ENCODE results near the gene AQP1. TPM values are rescaled to one million over a fixed set of nuclear protein-coding genes. Genes with fewer than 3 reads are reported as not detected.

The AQP1 gene
- polyA plus RNA-seq, 3 donors: 0.03 TPM; not detected in 2

DNA sequence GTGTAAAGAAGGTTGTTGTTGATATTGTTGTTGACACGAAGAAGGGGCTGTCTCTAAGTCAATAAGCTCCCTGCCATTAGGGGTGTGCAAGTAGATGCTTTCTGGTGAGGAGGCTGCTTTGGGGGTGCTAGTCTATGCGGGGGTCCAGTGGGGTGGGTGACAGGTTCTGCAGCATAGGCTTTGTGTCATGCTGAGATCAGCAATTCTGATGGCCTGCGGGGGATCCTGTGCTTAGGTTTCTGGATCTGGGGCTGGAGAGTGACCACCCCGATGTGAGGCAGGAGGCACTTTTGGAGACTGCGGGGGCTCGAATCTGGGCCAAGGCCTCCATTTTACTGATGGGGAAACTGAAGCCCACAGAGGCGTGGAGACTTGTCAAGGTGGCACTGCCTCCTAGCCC lies 5.1 kb downstream of the AQP1 start:
- H3K9ac ChIP-seq (ENCODE audit: insufficient read depth, low read length, poor library complexity, severe bottlenecking): no peak overlapping the region
- 88% methylated on average over 4 of the region's 7 CpGs for WGBS (ENCODE audit: insufficient coverage)
- TF ChIP-seq, protein P1, sequence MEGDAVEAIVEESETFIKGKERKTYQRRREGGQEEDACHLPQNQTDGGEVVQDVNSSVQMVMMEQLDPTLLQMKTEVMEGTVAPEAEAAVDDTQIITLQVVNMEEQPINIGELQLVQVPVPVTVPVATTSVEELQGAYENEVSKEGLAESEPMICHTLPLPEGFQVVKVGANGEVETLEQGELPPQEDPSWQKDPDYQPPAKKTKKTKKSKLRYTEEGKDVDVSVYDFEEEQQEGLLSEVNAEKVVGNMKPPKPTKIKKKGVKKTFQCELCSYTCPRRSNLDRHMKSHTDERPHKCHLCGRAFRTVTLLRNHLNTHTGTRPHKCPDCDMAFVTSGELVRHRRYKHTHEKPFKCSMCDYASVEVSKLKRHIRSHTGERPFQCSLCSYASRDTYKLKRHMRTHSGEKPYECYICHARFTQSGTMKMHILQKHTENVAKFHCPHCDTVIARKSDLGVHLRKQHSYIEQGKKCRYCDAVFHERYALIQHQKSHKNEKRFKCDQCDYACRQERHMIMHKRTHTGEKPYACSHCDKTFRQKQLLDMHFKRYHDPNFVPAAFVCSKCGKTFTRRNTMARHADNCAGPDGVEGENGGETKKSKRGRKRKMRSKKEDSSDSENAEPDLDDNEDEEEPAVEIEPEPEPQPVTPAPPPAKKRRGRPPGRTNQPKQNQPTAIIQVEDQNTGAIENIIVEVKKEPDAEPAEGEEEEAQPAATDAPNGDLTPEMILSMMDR (IDR thresholded peaks at IDR 0.05): no peak

DNA sequence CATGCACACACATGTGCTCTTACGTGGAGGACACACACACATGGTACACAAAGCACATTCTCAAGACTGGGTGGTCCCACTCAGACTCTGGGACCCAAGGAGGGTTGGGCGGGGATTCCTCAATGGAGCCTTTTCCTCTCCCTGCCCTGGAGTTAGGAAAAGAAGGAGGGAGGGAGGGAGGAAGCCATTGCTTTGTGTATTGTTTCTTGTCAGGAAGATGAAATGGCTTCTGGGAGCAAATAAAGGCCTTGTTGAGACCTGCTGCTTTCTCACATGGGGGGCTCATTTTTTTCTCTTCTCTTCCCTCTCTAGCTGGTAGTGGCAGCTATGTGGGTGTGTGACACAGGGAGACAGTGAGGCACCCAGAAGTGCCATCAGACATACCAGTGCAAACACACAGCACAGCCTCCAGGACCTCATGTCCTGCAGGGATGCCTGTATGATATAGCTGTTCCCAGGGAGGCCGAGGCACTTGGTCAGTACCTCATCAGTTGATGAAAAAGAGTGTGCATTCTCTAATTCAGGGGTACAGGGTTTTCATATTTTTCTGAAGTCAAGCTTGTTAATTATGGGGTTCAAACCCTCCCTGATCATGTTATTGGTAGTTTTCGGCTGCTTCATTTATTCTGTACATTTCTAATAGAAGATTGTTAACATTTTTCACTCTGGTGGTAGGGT lies 5.7 kb downstream of the AQP1 start:
- H3K9me3 ChIP-seq (replicated peaks in 1 of 2; ENCODE audit: control insufficient read depth in 1 of 2, insufficient read depth in 1 of 2, low read length in 2 of 2): no peaks in the 10 kb centered on the region
- no peak overlapping the region for H3K4me3 ChIP-seq (replicated peaks in 1 of 3; ENCODE audit: low read depth in 2 of 3, low read length in 3 of 3)
- H3K9ac ChIP-seq (ENCODE audit: insufficient read depth, low read length, poor library complexity, severe bottlenecking): no peak overlapping the region
- no peaks in the 10 kb centered on the region for H3K36me3 Mint-ChIP-seq
- H3K36me3 ChIP-seq (replicated peaks in 1 of 2; ENCODE audit: control insufficient read depth in 1 of 2, insufficient read depth in 2 of 2, low read length in 2 of 2): no peaks in the 10 kb centered on the region
- H3K4me1 Mint-ChIP-seq: peaks cover 2% of the 10 kb centered on the region
- H3K27me3 ChIP-seq (ENCODE audit: control insufficient read depth in 2 of 2, insufficient read depth in 2 of 2, low read length in 2 of 2): no peaks in the 10 kb centered on the region
- no peak overlapping the region for H2AFZ ChIP-seq (ENCODE audit: insufficient read depth, low read depth, low read length, poor library complexity, severe bottlenecking)
- TF ChIP-seq, protein P1 (IDR thresholded peaks at IDR 0.05): no peak
- WGBS (ENCODE audit: insufficient coverage): 80% methylated on average over 1 of the region's 4 CpGs
- H3K4me3 Mint-ChIP-seq: no peak overlapping the region
- no peak overlapping the region for H3K27ac ChIP-seq (ENCODE audit: low read depth in 1 of 2, low read length in 2 of 2)
- no peaks in the 10 kb centered on the region for H3K79me2 ChIP-seq (ENCODE audit: insufficient read depth, low read length)
- DNase-seq: no peak
- intact Hi-C loops (cut with micrococcal nuclease): no loop called here
- H3K27me3 Mint-ChIP-seq (ENCODE audit: low read depth in 3 of 3): peaks cover 0 to 3% (median 1%) of the 10 kb centered on the region in 3 donors
- H3K4me2 ChIP-seq (replicated peaks; ENCODE audit: extremely low read depth, low read length, poor library complexity, severe bottlenecking): no peak overlapping the region
- H4K20me1 ChIP-seq (ENCODE audit: insufficient read depth, low read length): no peaks in the 10 kb centered on the region
- no peaks in the 10 kb centered on the region for H3K4me1 ChIP-seq (ENCODE audit: control insufficient read depth in 1 of 2, insufficient read depth in 2 of 2, low read length in 2 of 2)
- H3K27ac Mint-ChIP-seq: no peak overlapping the region
- H3K9me3 Mint-ChIP-seq: no peaks in the 10 kb centered on the region

More for the DNA sequence above, 5.1 kb downstream of the AQP1 start:
- H3K36me3 ChIP-seq (replicated peaks in 1 of 2; ENCODE audit: control insufficient read depth in 1 of 2, insufficient read depth in 2 of 2, low read length in 2 of 2): no peaks in the 10 kb centered on the region
- no peak overlapping the region for H3K27ac Mint-ChIP-seq
- H3K9me3 Mint-ChIP-seq: no peaks in the 10 kb centered on the region
- no peaks in the 10 kb centered on the region for H4K20me1 ChIP-seq (ENCODE audit: insufficient read depth, low read length)
- H3K4me3 ChIP-seq (replicated peaks in 1 of 3; ENCODE audit: low read depth in 2 of 3, low read length in 3 of 3): no peak overlapping the region
- no peak overlapping the region for H3K4me2 ChIP-seq (replicated peaks; ENCODE audit: extremely low read depth, low read length, poor library complexity, severe bottlenecking)
- H3K9me3 ChIP-seq (replicated peaks in 1 of 2; ENCODE audit: control insufficient read depth in 1 of 2, insufficient read depth in 1 of 2, low read length in 2 of 2): no peaks in the 10 kb centered on the region
- intact Hi-C loops (cut with micrococcal nuclease): no loop called here
- no peaks in the 10 kb centered on the region for H3K4me1 ChIP-seq (ENCODE audit: control insufficient read depth in 1 of 2, insufficient read depth in 2 of 2, low read length in 2 of 2)
- DNase-seq: no peak
- no peaks in the 10 kb centered on the region for H3K36me3 Mint-ChIP-seq
- no peak overlapping the region for H3K27ac ChIP-seq (ENCODE audit: low read depth in 1 of 2, low read length in 2 of 2)
- H3K4me1 Mint-ChIP-seq: peaks cover 2% of the 10 kb centered on the region
- no peak overlapping the region for H3K4me3 Mint-ChIP-seq
- peaks cover 0 to 2% (median 1%) of the 10 kb centered on the region in 3 donors for H3K27me3 Mint-ChIP-seq (ENCODE audit: low read depth in 3 of 3)
- H3K79me2 ChIP-seq (ENCODE audit: insufficient read depth, low read length): no peaks in the 10 kb centered on the region
- H2AFZ ChIP-seq (ENCODE audit: insufficient read depth, low read depth, low read length, poor library complexity, severe bottlenecking): no peak overlapping the region
- H3K27me3 ChIP-seq (ENCODE audit: control insufficient read depth in 2 of 2, insufficient read depth in 2 of 2, low read length in 2 of 2): no peaks in the 10 kb centered on the region

Data from CD14-positive monocyte (primary cell).